ENCODE data around the gene TSPAN6. TPM values are rescaled to one million over a fixed set of nuclear protein-coding genes. Genes with fewer than 3 reads are reported as not detected.

Gene TSPAN6
- polyA plus RNA-seq, 2 of the 4 experiments (the other 2 are of a cell fraction), result 46.0 to 71.1 TPM

DNA sequence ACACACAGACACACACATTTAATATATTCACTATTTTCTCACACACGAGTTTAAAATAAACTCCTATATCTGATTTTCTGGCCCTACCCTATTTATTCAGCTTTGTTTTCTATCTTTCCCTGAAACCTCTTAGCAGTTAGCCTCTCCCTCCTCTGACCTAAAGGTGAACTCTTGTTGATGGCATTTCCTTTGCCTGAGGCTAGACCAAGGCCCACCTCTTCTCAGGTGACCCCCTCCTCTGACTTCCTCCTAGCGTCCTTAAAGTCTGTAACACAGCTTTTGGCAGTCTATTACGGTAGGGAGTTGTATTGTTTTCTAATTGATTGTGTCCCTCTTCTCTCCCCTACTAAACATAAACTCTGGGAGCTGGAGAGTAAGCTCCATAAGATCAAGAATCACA, 5.7 kb upstream of the TSPAN6 start:
- TF ChIP-seq CBX8 (IDR thresholded peaks at IDR 0.05) (no peak), EHMT2 (IDR thresholded peaks at IDR 0.05; ENCODE audit: low read depth) (no peak), RARB (CRISPR knock-in tag; IDR thresholded peaks at IDR 0.05) (no peak)
- TF ChIP-seq, protein P1, sequence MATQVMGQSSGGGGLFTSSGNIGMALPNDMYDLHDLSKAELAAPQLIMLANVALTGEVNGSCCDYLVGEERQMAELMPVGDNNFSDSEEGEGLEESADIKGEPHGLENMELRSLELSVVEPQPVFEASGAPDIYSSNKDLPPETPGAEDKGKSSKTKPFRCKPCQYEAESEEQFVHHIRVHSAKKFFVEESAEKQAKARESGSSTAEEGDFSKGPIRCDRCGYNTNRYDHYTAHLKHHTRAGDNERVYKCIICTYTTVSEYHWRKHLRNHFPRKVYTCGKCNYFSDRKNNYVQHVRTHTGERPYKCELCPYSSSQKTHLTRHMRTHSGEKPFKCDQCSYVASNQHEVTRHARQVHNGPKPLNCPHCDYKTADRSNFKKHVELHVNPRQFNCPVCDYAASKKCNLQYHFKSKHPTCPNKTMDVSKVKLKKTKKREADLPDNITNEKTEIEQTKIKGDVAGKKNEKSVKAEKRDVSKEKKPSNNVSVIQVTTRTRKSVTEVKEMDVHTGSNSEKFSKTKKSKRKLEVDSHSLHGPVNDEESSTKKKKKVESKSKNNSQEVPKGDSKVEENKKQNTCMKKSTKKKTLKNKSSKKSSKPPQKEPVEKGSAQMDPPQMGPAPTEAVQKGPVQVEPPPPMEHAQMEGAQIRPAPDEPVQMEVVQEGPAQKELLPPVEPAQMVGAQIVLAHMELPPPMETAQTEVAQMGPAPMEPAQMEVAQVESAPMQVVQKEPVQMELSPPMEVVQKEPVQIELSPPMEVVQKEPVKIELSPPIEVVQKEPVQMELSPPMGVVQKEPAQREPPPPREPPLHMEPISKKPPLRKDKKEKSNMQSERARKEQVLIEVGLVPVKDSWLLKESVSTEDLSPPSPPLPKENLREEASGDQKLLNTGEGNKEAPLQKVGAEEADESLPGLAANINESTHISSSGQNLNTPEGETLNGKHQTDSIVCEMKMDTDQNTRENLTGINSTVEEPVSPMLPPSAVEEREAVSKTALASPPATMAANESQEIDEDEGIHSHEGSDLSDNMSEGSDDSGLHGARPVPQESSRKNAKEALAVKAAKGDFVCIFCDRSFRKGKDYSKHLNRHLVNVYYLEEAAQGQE (IDR thresholded peaks at IDR 0.05), result no peak
- TF ChIP-seq, protein P2, sequence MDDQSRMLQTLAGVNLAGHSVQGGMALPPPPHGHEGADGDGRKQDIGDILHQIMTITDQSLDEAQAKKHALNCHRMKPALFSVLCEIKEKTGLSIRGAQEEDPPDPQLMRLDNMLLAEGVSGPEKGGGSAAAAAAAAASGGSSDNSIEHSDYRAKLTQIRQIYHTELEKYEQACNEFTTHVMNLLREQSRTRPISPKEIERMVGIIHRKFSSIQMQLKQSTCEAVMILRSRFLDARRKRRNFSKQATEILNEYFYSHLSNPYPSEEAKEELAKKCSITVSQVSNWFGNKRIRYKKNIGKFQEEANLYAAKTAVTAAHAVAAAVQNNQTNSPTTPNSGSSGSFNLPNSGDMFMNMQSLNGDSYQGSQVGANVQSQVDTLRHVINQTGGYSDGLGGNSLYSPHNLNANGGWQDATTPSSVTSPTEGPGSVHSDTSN (IDR thresholded peaks at IDR 0.05), result no peak
- TF ChIP-seq, protein P3, sequence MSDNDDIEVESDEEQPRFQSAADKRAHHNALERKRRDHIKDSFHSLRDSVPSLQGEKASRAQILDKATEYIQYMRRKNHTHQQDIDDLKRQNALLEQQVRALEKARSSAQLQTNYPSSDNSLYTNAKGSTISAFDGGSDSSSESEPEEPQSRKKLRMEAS (IDR thresholded peaks at IDR 0.05), result no peak
- TF ChIP-seq, protein P4, sequence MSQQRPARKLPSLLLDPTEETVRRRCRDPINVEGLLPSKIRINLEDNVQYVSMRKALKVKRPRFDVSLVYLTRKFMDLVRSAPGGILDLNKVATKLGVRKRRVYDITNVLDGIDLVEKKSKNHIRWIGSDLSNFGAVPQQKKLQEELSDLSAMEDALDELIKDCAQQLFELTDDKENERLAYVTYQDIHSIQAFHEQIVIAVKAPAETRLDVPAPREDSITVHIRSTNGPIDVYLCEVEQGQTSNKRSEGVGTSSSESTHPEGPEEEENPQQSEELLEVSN (IDR thresholded peaks at IDR 0.05; ENCODE audit: borderline replicate concordance, low read depth), result no peak
- Histone ChIP-seq H3K4me1 (peaks cover 44% of the 10 kb centered on the region), H3K9me3 (no peaks in the 10 kb centered on the region), H3K4me2 (peak overlapping the region; percentile 24; the same call in 1 of the 3 replicates), H3K27ac (peak overlapping the region; percentile 36 to 75; a peak in 5 of 6 replicates), H3K4me3 (no peak overlapping the region)
- CTCF ChIA-PET, result interaction anchor here (1.4 to 1.9 kb wide), 2 partner anchors 29 to 126 kb away, joined by 3 to 4 read pairs; no protein-coding TSS in a partner anchor
- ATAC-seq (no peak), FAIRE-seq (no peak), DNase-seq (ENCODE audit: low read depth in 1 of 2, low spot score in 1 of 2) (no peak)
- POLR2A ChIA-PET, result no interaction called here
- 44% methylated on average over 3 of the region's 3 CpGs for WGBS (ENCODE audit: missing lambda C conversion rate)

DNA sequence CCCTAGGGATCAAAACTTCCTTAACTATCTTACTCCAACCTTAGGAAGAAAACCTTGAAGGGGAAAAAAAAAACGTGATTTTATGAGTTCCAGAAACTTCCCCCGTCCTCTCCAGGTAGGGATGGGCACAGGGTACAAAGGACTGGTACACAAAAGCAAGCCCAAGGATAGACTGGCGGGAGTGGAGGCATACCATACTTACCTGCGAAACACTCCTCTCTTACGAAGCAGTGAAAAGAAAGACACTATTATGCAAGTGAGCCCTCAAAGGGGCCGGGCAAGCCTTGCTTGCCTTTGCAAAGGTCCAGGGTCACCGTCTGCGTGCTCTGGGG, 651 bp downstream of the TSPAN6 start:
- no peak for FAIRE-seq
- Histone ChIP-seq H3K4me3 (peak overlapping the region; percentile 79), H3K9me3 (no peaks in the 10 kb centered on the region), H3K27ac (peak overlapping the region; percentile 81 to 92), H3K4me1 (peaks cover 8% of the 10 kb centered on the region; the same call in 2 of the 3 replicates), H3K4me2 (peak overlapping the region; percentile 80)
- POLR2A ChIA-PET, result interaction anchor here (0.6 to 1.5 kb wide), 3 partner anchors 21 to 415 kb away, joined by 4 to 14 read pairs (median 4); no protein-coding TSS in a partner anchor
- DNase-seq (ENCODE audit: low read depth in 1 of 2, low spot score in 1 of 2), result no peak
- peak; percentile 54 to 61 for ATAC-seq
- CTCF ChIA-PET, result interaction anchor here (0.7 to 3.5 kb wide), 8 partner anchors 11 to 188 kb away, joined by 3 to 19 read pairs (median 7); no protein-coding TSS in a partner anchor
- WGBS (ENCODE audit: missing lambda C conversion rate), result 24% methylated on average over 7 of the region's 8 CpGs
- TF ChIP-seq RAD21 (conservative IDR thresholded peaks at IDR 0.05 in 1 of 2, IDR thresholded peaks at IDR 0.05 in 1 of 2) (no peak), POLR2AphosphoS2 (conservative IDR thresholded peaks at IDR 0.05; ENCODE audit: low read length) (no peak), HDAC2 (IDR thresholded peaks at IDR 0.05) (no peak), ESRRA (IDR thresholded peaks at IDR 0.05; ENCODE audit: borderline replicate concordance, low read length) (no peak), TP53 (CRISPR knock-in tag; IDR thresholded peaks at IDR 0.05) (no peak), CBX8 (IDR thresholded peaks at IDR 0.05) (no peak), RNF2 (IDR thresholded peaks at IDR 0.05; ENCODE audit: borderline replicate concordance, low read depth) (no peak), KDM1A (IDR thresholded peaks at IDR 0.05; ENCODE audit: low read depth) (no peak), NR3C1 (IDR thresholded peaks at IDR 0.05) (no peak), NPAS2 (CRISPR knock-in tag; IDR thresholded peaks at IDR 0.05; ENCODE audit: borderline replicate concordance) (no peak), PHF8 (IDR thresholded peaks at IDR 0.05; ENCODE audit: borderline replicate concordance, low read depth) (no peak), HOXA7 (CRISPR knock-in tag; IDR thresholded peaks at IDR 0.05) (no peak)

DNA sequence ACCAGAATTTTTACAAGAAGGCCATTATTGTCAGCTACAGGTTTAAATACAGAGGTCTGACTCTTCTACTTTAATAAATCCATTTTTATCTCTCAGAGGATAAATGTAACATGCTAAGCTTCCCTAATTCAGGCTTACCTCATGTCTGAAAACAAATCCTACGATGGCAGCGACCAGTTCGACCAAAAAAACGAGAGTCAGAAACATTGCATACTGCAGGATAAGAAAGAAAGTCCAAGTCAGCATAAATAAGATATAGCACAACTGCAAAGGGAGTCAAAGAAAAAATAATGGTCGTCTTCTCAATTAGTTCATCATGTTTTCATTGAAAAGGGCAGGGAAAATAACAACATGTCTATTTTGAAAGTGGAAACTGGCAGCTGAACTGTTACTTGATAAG, 1.6 kb downstream of the TSPAN6 start:
- no peak for TF ChIP-seq HEYL (CRISPR knock-in tag; IDR thresholded peaks at IDR 0.05)
- peak; percentile 78 for TF ChIP-seq MAFK (IDR thresholded peaks at IDR 0.05; ENCODE audit: partially characterized antibody)
- Histone ChIP-seq H3K4me2 (peak overlapping the region; percentile 80), H3K4me1 (peaks cover 8% of the 10 kb centered on the region; the same call in 2 of the 3 replicates), H3K27ac (no peak overlapping the region), H3K9me3 (no peaks in the 10 kb centered on the region), H3K4me3 (no peak overlapping the region)
- FAIRE-seq, result peak; percentile 65
- WGBS (ENCODE audit: missing lambda C conversion rate), result 83% methylated on average over 5 of the region's 5 CpGs
- ATAC-seq, result no peak
- ChIA-PET POLR2A (no interaction called here), CTCF (no interaction called here)
- no peak for DNase-seq (ENCODE audit: low read depth in 1 of 2, low spot score in 1 of 2)

All from A549 (cell line).